ENCODE data around the gene DENND1A.

DENND1A gene

DNA sequence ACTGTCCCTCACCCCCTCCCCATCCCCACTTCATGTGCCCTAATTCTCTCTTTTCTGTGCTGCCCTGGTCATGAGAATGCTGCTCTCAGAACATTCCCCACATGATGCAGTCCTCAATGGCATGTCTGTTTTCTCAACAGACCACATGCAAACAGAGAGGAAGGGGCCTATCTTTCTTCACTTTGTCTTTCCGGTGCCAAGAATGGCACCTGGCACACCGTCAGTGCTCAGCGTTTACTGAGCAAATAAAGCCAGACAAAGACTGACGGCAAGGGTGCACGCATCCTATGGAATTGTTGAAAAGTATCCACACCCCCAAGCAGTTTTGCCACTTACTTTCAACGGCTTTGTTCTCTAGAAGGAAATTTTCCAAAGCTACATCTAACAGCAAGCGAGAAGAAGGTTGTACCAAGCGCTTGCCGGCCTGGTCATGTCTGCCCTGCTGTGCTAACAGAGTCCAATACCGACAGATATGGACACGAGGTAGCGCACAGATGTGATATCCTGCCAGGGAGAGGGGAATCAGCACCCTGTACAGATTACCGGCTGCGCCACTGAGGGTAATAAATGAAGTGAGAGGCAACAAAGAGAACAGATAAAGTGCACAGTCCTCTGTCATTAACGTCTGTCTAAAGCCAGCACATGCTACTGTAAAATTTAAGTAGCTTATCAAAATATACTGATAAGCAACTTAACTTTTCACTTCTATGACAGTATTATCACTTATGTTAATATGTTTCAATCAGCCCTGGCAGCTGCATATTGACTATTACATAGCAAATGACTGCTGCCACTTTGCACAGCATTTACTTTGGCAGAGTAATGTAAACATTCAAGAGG lies 251.7 kb downstream of the DENND1A start:
- DNase-seq: no peak

DNA sequence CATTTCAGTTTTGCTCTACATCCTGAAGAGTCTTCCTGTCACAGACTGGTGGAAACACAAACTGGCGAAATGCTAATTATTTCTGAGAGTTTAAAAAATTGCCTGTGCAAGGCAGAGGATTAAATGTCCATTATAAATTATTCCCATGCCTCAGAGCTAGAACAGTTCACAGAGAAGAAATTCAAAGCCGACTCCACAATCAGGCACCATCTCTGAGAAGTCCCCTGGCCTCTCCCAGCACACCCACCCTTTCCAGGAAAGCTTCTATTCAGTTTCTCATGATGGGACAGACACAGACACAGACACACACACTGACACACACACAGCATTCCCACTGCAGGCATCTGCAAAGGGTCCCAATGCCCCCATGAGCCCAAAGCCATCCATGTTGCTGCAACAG lies 253.1 kb downstream of the DENND1A start:
- no peak for DNase-seq

GRCh38 chr9:123669346-123669745 lies 260.6 kb downstream of the DENND1A start:
- DNase-seq: no peak

DNA sequence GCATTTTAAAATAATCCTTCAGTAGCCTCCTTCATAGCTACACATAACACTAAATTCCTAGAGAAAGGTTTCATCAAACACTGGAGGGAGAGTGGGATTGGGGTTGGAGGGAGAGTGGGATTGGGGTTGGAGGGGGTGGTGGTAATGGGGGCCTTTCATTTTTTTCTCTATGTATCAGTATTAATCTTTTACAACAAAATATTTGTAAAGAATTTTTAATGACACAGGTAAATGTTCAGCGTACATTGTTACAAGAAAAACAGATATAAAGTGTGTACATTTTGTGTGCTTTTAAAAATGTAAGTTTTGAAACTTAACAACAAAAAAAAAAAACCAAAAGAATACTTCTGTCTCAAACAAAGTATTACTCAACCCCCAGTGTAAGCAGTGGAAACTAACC lies 266.4 kb downstream of the DENND1A start:
- no peak for DNase-seq

DNA sequence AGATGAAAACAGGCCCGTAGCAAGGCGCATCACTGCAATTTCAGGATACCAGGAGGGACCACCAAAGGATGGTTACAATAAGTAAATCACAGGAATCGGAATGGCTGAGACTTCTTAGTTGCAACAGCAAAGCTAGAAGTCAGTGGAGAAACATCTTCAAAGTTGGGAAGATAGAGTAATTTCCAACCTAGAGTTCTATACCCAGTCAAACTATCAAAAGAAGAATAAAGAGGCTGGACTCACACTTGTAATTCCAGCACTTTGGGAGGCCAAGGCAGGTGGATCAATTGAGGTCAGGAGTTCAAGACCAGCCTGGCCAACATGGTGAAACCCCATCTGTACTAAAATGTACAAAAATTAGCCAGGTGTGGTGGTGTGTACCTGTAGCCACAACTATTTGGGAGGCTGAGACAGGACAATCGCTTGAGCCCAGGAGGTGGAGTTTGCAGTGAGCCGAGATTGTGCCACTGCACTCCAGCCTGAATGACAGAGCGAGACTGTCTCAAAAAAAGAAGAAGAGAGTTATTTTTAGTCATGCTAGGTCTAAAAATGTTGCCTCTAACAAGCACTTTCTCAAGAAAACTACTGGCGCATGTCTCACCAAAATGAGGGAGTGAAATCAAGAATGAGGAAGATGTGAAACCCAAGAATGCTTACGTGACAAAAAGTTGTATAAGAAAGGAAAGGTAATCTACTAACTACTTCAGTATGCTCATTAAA lies 267.7 kb downstream of the DENND1A start:
- DNase-seq: no peak

GRCh38 chr9:123660691-123661466 lies 269.0 kb downstream of the DENND1A start:
- DNase-seq: no peak

- DNase-seq: no peak
Observed at GRCh38 chr9:123659358-123659757, 270.6 kb downstream of the DENND1A start.

DNA sequence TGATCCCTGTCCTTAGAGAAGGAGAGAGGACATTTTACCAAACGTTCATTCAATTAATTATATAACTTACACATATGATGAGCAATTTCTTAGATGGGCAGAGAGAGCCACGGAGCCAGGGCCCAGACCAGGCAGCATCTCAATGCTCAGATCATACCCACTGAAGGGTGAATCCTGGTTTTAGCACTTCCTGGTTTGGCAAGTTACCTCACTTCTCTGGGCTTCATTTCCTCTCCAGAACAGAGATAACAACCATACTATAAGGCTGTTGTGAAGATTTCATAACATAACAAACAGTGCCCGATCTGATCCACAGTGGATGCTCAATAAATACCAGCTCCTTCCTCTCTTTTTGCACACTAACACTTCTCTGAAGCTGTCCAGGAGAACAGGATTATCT lies 271.1 kb downstream of the DENND1A start:
- no peak for DNase-seq

GRCh38 chr9:123657941-123658340 lies 272.0 kb downstream of the DENND1A start:
- no peak for DNase-seq

- no peak for DNase-seq
Observed at GRCh38 chr9:123657099-123657498, 272.8 kb downstream of the DENND1A start.

- DNase-seq: no peak
Observed at GRCh38 chr9:123656565-123656964, 273.4 kb downstream of the DENND1A start.

DNA sequence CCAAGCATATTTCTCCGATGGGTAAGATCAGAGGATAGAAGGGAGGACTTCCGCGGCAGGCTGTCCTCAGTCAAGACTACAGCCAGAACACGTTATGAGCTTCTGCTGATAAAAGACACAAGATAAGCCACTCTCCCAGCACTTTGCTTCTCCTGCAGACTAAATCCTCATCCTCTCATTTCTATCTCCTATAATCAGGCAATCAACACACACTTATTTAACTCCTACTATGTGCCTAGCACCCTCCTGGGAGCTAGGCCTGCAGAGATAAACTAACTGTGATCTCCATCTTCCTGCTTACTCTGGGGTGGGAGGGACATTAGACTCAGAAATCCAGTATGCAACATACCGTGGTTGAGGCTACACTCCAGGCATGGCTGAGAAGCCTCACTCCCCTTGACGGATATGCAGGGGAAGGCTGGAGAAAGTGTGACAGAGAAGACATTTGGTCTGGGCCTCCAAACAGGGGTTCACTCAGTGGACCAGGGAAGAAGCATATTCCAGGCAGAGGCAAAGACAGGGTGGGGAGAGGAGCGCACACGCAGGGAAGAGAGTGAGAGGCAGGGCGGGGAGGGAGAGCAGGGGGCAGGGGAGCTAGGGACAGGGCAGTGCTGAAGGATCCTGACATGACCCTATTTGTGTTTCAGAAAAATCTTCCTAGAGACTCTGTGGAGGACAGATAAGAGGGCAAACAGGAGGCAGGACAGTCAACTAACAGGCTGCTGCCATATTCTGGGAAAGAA lies 274.1 kb downstream of the DENND1A start:
- DNase-seq: no peak

GRCh38 chr9:123654994-123655637 lies 274.8 kb downstream of the DENND1A start:
- no peak for DNase-seq

DNA sequence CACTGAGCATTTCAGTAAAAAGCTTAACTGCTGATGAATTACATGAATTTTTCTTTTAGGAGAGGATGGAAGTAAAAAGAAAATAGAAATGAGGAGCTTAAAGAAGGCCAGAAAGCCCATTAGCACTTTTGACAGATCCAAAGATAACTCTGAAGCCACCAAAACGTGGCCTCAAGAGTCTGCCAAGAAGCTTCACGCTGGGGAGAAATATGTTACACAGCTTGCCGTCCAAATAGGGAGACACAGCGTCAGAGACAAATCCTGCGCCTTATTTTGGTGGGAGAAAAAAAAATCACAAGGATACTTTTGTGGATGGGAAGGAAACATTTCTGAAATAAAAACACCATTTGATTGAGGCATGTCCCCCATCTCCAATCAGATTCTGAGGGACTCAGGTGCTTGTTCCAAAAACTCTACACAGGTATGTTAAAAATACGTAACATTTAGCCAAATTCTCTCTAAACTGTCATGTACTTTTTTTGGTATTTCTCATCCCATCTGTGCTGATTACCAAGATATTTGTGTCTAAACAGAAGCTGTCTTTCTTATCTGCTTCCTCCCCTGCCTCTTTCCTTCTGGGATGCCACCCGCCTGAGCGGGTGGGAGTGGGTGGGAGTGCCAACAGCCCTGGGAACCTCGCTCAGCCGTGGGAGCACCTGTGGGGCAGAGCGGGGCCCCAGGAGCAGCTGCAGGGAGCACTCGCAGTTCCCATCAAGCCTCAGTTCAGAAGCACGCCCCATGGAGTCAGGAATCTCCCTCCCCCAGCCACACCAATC lies 275.5 kb downstream of the DENND1A start:
- no peak for DNase-seq

DNA sequence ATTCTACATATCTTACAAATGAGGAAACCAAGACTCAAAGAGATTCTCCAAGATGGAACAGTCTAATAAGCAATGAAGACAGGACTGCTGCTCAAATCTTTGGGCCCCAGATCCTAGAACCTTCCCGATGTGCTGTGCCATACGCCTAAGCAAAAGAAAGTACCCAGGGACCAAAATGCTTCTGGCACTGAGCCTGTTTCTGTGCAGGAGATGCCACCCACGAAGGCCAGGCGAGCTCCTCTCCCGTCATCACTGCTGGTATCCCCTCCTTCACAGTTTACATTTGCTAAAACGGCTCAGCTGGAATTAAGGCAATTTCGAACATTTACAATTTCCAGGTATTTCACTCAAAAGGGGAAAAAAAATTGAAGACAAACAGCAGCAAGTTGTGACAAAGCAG lies 277.5 kb downstream of the DENND1A start:
- no peak for DNase-seq

- no peak for DNase-seq
Observed at GRCh38 chr9:123651871-123652270, 278.1 kb downstream of the DENND1A start.

- no peak for DNase-seq
Observed at GRCh38 chr9:123651273-123651672, 278.7 kb downstream of the DENND1A start.

- DNase-seq: no peak
Observed at GRCh38 chr9:123649909-123650308, 280.0 kb downstream of the DENND1A start.

DNA sequence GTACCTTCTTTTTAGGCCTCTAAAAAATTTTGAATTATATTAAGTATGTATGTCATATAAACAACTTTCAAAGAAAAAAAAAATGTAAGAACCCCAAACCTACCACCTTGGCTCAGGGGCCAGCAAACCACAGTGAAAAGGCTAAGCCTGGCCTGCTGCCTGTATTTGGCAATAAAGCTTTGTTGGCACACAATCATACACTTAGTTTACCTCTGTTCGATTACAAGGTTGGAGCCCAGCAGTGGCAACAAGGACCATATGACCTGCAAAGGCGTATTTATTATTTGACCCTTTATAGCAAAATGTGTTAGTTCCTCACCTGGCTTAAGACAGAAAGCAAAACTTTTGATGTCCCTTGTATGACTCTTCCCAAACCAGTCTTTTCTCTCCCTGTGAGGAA lies 282.8 kb downstream of the DENND1A start:
- no peak for DNase-seq

- DNase-seq: no peak
Observed at GRCh38 chr9:123645762-123646161, 284.2 kb downstream of the DENND1A start.

DNA sequence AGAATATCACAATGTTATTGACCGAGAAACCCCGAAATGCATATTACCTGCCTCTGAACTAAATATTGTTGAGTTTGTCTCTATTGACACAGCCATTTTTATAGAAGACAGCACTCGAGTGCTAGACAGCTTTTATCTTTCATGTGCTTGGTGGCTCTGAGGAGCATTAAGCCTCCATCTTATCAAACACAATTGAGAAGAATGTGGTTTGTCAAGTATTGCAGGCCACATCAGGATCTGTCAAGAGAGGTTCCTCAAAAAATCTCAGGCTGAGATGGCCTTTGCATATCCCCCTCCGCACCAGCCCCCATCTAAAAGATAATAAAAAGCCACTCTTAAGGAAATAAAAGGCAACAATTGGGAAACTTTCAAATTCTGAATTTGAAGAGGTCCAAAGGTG lies 284.8 kb downstream of the DENND1A start:
- DNase-seq: no peak
